Upper lobe of left lung (tissue), 6 donors: ENCODE data around the gene KCNJ14. TPM values are rescaled to one million over a fixed set of nuclear protein-coding genes. Genes with fewer than 3 reads are reported as not detected.
A peak's percentile ranks its signal among the peaks of the same experiment; 100 is the strongest.

Experiments used
- ATAC-seq, 2 donors: fragments of 200-7000 bp; cut with Tn5 transposase; one replicate each; pipeline ENCODE4 v1.9.1; 2022; ENCODE audit warnings: mild to moderate bottlenecking in 2 of 2, moderate library complexity in 2 of 2; ENCODE audit not compliant: low FRiP score in 2 of 2
- DNase-seq, 2 donors: peaks; one replicate each; pipeline ENCODE4 v3.0.0-alpha.2; 2019 to 2020
- H3K27ac ChIP-seq, 4 donors: fragments of 200-600 bp; sonication (generic); one replicate each; pipeline ENCODE4 v1.5.1; 2016 to 2019
- H3K27me3 ChIP-seq, 4 donors: fragments of 200-600 bp; sonication (generic); one replicate each; pipeline ENCODE4 v1.5.1; 2017 to 2019
- H3K36me3 ChIP-seq, 4 donors: fragments of 200-600 bp; sonication (generic); one replicate each; pipeline ENCODE4 v1.5.1; 2016 to 2019
- H3K4me1 ChIP-seq, 4 donors: fragments of 200-600 bp; sonication (generic); one replicate each; pipeline ENCODE4 v1.5.1; 2018 to 2019
- H3K4me3 ChIP-seq, 4 donors: fragments of 200-600 bp; sonication (generic); one replicate each; pipeline ENCODE4 v1.5.1; 2017 to 2019; ENCODE audit warnings: mild to moderate bottlenecking in 2 of 4, moderate library complexity in 1 of 4
- H3K9me3 ChIP-seq, 4 donors: fragments of 200-600 bp; sonication (generic); one replicate each; pipeline ENCODE4 v1.5.1; 2018 to 2019
- EP300 ChIP-seq, 4 donors: sonication (generic); formaldehyde crosslinking; IDR thresholded peaks; one replicate each; pipeline ENCODE4 v1.5.1; 2017; ENCODE audit warnings: antibody characterized with exemption in 4 of 4, control low read depth in 2 of 4
- POLR2A ChIP-seq, 4 donors: fragments of 450-650 bp; IDR thresholded peaks; one replicate each; pipeline ENCODE4 v1.5.1; 2016 to 2017; ENCODE audit warnings: antibody characterized with exemption in 4 of 4, mild to moderate bottlenecking in 2 of 4
- POLR2AphosphoS5 ChIP-seq, 2 donors: sonication (generic); formaldehyde crosslinking; IDR thresholded peaks; one replicate each; pipeline ENCODE4 v1.5.1; 2017; ENCODE audit warnings: antibody characterized with exemption in 2 of 2
- WGBS, 2 donors: methylation state at CpG; one replicate each; pipeline ENCODE4 v1.1.5; 2017 to 2018; 5-methylcytosine and 5-hydroxymethylcytosine counted together
- total RNA-seq, 6 donors: library from RNA; depleted of rRNA in 4 of 6; stranded (reverse); fragments of >200 nt in 4 of 6; gene quantifications; one replicate each; pipeline versions ENCODE4 v1.1.0 to v1.2.1, GENCODE V29; 2016 to 2021
- TF ChIP-seq, protein P1 (sequence below), 6 experiments: fragments of 450-650 bp in 4 of 6; fragments of 200-600 bp in 2 of 6; sonication (generic) in 2 of 6; IDR thresholded peaks; one replicate each; pipeline ENCODE4 v1.5.1; 2016 to 2019; ENCODE audit warnings: antibody characterized with exemption in 6 of 6
- donor health status: DM: no; HTN: no; CAD: no; lungs with moderate emphysema.
- donor health status: DM: no; HTN: yes; CAD: no; lungs with severe emphysema.

Gene KCNJ14
- total RNA-seq, 6 donors from 2014 or later = 0.54 to 1.9 (median 0.91) TPM

DNA sequence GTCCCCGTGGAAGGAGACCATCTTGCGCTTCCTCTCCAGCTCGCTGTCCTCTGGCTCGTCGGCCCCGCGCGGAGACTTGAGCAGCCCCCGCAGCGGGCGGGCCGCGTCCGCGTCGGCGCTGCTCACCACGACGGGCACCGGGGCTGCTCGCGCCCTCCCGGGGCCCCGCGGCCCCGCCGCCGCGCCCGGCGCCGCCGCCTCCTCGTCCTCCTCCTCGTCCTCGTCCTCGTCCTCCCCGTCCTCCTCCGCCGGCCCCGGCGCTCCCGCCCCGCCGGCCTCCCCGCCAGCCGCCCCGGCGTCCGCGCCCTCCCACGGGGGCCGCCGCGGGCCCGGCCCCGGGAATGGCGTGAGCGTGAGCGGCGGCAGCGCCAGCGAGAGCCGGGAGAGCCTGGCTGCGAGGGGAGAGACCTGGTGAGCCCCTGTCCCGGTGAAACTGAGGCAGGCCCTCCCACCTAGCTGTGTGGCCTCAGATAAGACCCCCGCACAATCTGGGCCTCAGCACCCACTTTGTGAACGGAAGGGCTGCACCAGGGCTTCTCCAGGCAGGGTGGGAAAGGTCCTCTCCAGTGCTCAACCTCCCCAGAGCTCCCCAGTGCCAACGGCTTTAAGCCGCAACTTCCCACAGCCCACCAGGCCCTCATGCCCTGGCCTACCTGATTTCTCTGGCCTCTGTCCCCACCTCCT, 38.5 kb downstream of the KCNJ14 start:
- WGBS, 2 donors = 5 to 51% methylated on average over 2 to 32 of the region's 70 CpGs
- no peak for TF ChIP-seq EP300 (IDR thresholded peaks at IDR 0.05)
- TF ChIP-seq, protein P1, sequence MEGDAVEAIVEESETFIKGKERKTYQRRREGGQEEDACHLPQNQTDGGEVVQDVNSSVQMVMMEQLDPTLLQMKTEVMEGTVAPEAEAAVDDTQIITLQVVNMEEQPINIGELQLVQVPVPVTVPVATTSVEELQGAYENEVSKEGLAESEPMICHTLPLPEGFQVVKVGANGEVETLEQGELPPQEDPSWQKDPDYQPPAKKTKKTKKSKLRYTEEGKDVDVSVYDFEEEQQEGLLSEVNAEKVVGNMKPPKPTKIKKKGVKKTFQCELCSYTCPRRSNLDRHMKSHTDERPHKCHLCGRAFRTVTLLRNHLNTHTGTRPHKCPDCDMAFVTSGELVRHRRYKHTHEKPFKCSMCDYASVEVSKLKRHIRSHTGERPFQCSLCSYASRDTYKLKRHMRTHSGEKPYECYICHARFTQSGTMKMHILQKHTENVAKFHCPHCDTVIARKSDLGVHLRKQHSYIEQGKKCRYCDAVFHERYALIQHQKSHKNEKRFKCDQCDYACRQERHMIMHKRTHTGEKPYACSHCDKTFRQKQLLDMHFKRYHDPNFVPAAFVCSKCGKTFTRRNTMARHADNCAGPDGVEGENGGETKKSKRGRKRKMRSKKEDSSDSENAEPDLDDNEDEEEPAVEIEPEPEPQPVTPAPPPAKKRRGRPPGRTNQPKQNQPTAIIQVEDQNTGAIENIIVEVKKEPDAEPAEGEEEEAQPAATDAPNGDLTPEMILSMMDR (IDR thresholded peaks at IDR 0.05) = no peak
- no peak for TF ChIP-seq POLR2AphosphoS5 (IDR thresholded peaks at IDR 0.05)
- TF ChIP-seq POLR2A (IDR thresholded peaks at IDR 0.05) = no peak
- peak overlapping the region; percentile 69 to 87 (median 73) for H3K27ac ChIP-seq
- H3K36me3 ChIP-seq = no peaks in the 10 kb centered on the region
- peak overlapping the region in 3 of 4 donors; percentile 54 to 67 (median 60) for H3K4me3 ChIP-seq
- no peaks in the 10 kb centered on the region for H3K9me3 ChIP-seq
- peaks cover 0 to 14% (median under 1%) of the 10 kb centered on the region in 4 donors for H3K27me3 ChIP-seq
- ATAC-seq (peak in 1 of 2 donors; percentile 15), DNase-seq (no peak)
- H3K4me1 ChIP-seq = peaks cover 24 to 53% (median 41%) of the 10 kb centered on the region in 4 donors

DNA sequence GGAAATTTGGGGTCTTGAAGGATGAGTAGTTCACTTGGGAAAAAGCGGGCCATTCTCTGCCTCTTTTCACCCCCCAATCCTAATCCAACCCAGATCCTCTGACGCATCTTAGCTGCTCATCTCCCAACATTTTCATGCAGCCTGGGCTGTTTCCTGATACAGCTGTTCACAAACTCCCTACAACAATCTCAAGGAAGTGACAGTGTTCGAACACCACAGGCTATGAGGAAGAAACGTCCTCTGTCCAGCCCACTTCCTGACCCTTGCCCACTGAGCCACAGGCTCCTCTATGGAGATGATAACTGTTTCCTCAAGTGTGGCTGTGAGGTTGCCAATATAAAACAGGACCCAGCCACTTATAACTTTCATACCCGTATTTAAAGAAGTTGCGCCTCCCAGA, 40.0 kb downstream of the KCNJ14 start:
- Histone ChIP-seq H3K36me3 (no peaks in the 10 kb centered on the region), H3K9me3 (no peaks in the 10 kb centered on the region), H3K27ac (peak overlapping the region in 1 of 4 donors; percentile 16), H3K4me1 (peaks cover 24 to 53% (median 42%) of the 10 kb centered on the region in 4 donors), H3K27me3 (peaks cover 0 to 29% (median 6%) of the 10 kb centered on the region in 4 donors), H3K4me3 (no peak overlapping the region)
- TF ChIP-seq POLR2AphosphoS5 (IDR thresholded peaks at IDR 0.05) = no peak
- TF ChIP-seq POLR2A (IDR thresholded peaks at IDR 0.05) = no peak
- TF ChIP-seq EP300 (IDR thresholded peaks at IDR 0.05) = no peak
- TF ChIP-seq, protein P1 (IDR thresholded peaks at IDR 0.05) = no peak
- ATAC-seq (no peak), DNase-seq (no peak)
- 54 to 55% methylated on average over 6 of the region's 6 CpGs for WGBS, 2 donors

DNA sequence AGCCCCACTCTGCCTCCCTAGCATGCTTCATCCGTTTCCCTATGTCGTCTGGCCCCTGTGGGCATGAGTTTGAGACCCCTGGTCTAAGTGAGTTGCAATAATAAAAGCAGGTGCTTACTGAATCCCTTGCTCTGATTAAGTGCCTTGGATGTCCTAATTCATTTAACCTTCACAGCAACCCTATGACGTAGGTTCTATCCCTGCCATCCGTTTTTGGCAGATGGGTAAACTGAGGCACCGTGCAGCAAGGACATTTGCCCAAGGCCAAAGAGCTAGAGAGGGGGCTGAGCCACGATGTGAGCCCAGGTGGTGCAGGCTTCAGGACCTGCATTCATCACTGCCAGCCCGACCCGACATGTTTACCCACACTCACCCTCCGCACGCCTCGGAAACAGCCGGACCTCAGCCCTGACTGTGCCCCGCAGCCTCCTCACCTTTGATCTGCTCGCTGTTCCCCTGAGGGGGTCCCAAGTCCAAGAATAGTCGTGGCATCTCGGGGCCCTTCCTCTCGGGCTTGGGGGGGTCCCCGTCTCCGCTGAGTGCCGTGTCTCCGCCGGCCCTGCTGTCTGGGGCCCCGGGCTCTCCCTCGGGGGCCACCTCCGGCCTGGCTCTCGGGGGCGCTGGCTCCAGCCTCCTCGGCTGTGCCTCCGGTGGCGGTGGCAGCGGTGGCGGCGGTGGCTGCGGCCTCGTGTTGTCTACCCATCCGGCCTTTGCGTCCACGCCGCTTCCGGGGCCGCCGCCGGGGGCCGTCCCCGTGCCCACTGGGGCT, 41.8 kb downstream of the KCNJ14 start:
- ATAC-seq (no peak), DNase-seq (peak in 1 of 2 donors; percentile 87)
- WGBS, 2 donors = 78 to 81% methylated on average over 16 to 41 of the region's 45 CpGs
- TF ChIP-seq EP300 (IDR thresholded peaks at IDR 0.05) = no peak
- peak in 1 of 4 donors; percentile 23 for TF ChIP-seq POLR2A (IDR thresholded peaks at IDR 0.05)
- Histone ChIP-seq H3K4me3 (peak overlapping the region in 1 of 4 donors; percentile 22), H3K27ac (no peak overlapping the region), H3K36me3 (no peaks in the 10 kb centered on the region), H3K9me3 (no peaks in the 10 kb centered on the region), H3K27me3 (peaks cover 0 to 20% (median 6%) of the 10 kb centered on the region in 4 donors), H3K4me1 (peaks cover 14 to 49% (median 39%) of the 10 kb centered on the region in 4 donors)

DNA sequence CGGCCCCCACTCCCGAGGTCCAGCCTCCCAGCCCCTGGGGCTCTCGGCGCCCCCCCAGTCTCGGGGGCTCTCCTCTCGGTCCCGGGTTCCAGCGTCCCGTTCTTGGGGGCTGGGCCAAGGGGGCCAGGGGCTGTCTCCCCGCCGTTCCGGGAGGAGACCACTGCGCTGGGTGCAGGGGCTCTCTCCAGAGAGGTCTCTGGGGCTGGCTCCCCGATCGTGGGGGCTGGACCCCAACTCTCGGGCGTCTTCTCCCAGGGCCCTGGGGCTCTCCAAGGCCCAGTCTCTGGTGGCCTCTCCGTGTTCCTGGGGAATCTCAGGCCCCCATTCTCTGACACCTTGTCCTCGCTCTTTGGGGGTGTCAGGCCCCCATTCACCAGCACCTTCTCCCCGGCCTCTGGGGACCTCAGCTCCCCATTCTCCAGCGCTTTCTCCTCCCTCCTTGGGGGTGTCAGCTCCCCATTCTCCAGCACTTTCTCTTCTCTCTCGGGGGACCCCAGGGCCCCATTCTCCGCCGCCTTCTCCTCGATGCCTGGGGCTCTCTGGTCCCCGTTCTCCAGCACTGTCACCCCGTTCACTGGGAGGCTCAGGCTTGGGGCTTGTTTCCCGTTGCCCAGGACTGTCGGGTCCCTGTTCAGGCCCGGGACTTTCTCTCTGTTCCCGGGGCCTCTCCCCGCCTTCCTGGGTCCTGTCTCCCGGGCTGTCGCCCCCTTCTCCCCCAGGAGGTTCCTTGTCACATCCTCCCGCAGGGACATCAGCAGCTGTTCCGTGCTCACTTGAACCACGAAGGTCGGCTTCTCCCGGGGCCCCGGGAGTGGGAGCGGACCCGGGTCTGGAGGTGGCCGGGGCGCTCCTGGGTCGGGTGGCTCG, 42.6 kb downstream of the KCNJ14 start:
- H3K9me3 ChIP-seq = no peaks in the 10 kb centered on the region
- DNase-seq = no peak
- TF ChIP-seq, protein P1 (IDR thresholded peaks at IDR 0.05) = no peak
- TF ChIP-seq POLR2AphosphoS5 (IDR thresholded peaks at IDR 0.05) (no peak), POLR2A (IDR thresholded peaks at IDR 0.05) (no peak), EP300 (IDR thresholded peaks at IDR 0.05) (no peak)
- H3K4me3 ChIP-seq = peak overlapping the region in 1 of 4 donors; percentile 22
- peaks cover 14 to 44% (median 36%) of the 10 kb centered on the region in 4 donors for H3K4me1 ChIP-seq
- whole genome bisulfite sequencing, 2 donors = 72 to 77% methylated on average over 31 to 43 of the region's 46 CpGs
- no peak overlapping the region for H3K27ac ChIP-seq
- peaks cover 0 to 20% (median 6%) of the 10 kb centered on the region in 4 donors for H3K27me3 ChIP-seq
- no peaks in the 10 kb centered on the region for H3K36me3 ChIP-seq
- ATAC-seq = no peak
